HL-60 (cell line): ENCODE results near the gene SNX9.

Experiments
- DNase-seq, 2 experiments: peaks; one replicate each; pipeline ENCODE4 v3.0.0-alpha.2; 2010 to 2020; ENCODE audit warnings: low read depth in 1 of 2, low spot score in 1 of 2
- H3K27ac ChIP-seq: fragments of 250-450 bp; sonication (Bioruptor Pico); replicated peaks from 2 replicates; pipeline ENCODE4 v1.5.1; 2020; ENCODE audit warnings: mild to moderate bottlenecking, moderate library complexity
- H3K27me3 ChIP-seq: fragments of 250-450 bp; sonication (Bioruptor Pico); 2 replicates; pipeline ENCODE4 v1.5.1; 2021; ENCODE audit warnings: mild to moderate bottlenecking, moderate library complexity; ENCODE audit not compliant: insufficient read depth, poor library complexity, severe bottlenecking
- H3K4me3 ChIP-seq: replicated peaks from 2 replicates; pipeline ENCODE4 v1.5.1; 2011; ENCODE audit warnings: mild to moderate bottlenecking, control low read depth, low read length; ENCODE audit not compliant: insufficient read depth
- CTCF ChIP-seq: IDR thresholded peaks from one replicate; pipeline ENCODE4 v1.5.1; 2011; ENCODE audit warnings: low read length, control low read depth, inconsistent platforms; ENCODE audit not compliant: insufficient read depth
- GABPA ChIP-seq: IDR thresholded peaks from 2 replicates; pipeline ENCODE4 v1.6.1; 2012; ENCODE audit warnings: low read depth
- POLR2AphosphoS5 ChIP-seq: IDR thresholded peaks from 2 replicates; pipeline ENCODE4 v1.6.1; 2012; ENCODE audit warnings: low read depth
- REST ChIP-seq: IDR thresholded peaks from 2 replicates; pipeline ENCODE4 v1.6.1; 2012; ENCODE audit warnings: low read depth; ENCODE audit not compliant: insufficient replicate concordance
- SPI1 ChIP-seq: IDR thresholded peaks from 2 replicates; pipeline ENCODE4 v1.6.1; 2012; ENCODE audit warnings: low read depth, mild to moderate bottlenecking, borderline replicate concordance

The SNX9 gene

GRCh38 chr6:157987788-157988699 lies 165.0 kb downstream of the SNX9 start:
- Histone ChIP-seq H3K4me3 (no peak overlapping the region), H3K27me3 (no peaks in the 10 kb centered on the region), H3K27ac (no peak overlapping the region)
- no peak for DNase-seq
- TF ChIP-seq SPI1 (no peak), GABPA (no peak), POLR2AphosphoS5 (no peak), CTCF (no peak), REST (no peak)

GRCh38 chr6:157988700-157989063 lies 165.6 kb downstream of the SNX9 start:
- TF ChIP-seq GABPA (no peak), CTCF (no peak), SPI1 (no peak), POLR2AphosphoS5 (no peak), REST (no peak)
- no peak overlapping the region for H3K4me3 ChIP-seq
- H3K27me3 ChIP-seq: no peaks in the 10 kb centered on the region
- no peak overlapping the region for H3K27ac ChIP-seq
- no peak for DNase-seq

GRCh38 chr6:157989541-157990289 lies 166.7 kb downstream of the SNX9 start:
- Histone ChIP-seq H3K27ac (no peak overlapping the region), H3K27me3 (no peaks in the 10 kb centered on the region)
- no peak for DNase-seq

More at GRCh38 chr6:157989541-157990289, 166.7 kb downstream of the SNX9 start:
- no peak overlapping the region for H3K4me3 ChIP-seq
- TF ChIP-seq GABPA (no peak), POLR2AphosphoS5 (no peak), REST (no peak), CTCF (no peak), SPI1 (no peak)
